Measurements from ENCODE around the gene MED26. TPM values are rescaled to one million over a fixed set of nuclear protein-coding genes. Genes with fewer than 3 reads are reported as not detected.
A peak's percentile ranks its signal among the peaks of the same experiment; 100 is the strongest.

MED26 gene
- total and polyA plus RNA-seq, 9 of the 15 experiments (the other 6 are each of a cell fraction or from before 2014, with no cell fraction given), result 0.71 to 15.1 (median 6.2) TPM

DNA sequence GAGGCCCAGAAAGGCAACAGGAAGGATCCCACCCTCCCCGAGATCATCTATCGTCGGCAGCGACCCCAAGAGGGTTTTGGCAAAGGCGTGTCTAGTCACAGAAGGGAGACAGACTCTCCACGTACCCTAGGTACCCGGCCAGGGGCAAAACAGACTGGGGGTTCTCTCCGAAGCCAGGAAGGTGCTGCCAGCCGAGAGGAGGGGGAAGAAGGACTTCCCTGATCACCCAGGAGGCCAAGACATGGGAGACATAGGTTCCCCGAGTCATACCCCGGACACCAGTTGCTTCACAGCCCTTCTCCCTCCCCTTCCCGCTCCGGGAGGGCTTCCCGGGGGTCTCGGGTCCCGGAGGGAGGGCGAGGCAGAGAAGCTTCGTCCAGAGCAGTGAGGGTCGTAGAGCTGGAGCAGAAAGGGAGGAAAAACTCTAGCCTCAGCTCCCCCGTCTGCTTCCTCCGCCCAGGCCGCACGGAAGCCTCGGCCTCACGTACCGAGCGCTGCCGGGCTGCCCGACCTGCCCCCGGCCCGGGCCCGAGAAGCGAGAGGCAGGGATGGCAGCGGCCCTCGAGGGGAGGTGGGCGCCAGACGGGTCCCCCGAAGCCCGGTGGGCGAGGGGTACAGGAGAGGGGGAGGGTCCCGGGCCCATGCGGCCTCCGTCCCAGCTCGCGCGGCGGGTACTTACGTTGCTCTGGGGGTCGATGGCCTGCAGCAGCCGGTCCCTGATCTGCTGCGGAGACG, 644 bp downstream of the MED26 start:
- BruUV-seq (replicated peaks), result no TSS peak
- Histone ChIP-seq H3K4me1 (replicated peaks in 1 of 2; ENCODE audit: control insufficient read depth in 2 of 2, insufficient read depth in 2 of 2, low read length in 2 of 2) (peaks cover 13 to 28% of the 10 kb centered on the region in 2 experiments; a peak in 4 of 5 replicates), H2AFZ (ENCODE audit: low read depth, low read length) (no peak overlapping the region), H3K27ac (ENCODE audit: extremely low read depth, low read depth, low read length) (peak overlapping the region; percentile 78), H3K9me1 (ENCODE audit: control insufficient read depth, insufficient read depth, low read length) (no peaks in the 10 kb centered on the region), H3K9ac (ENCODE audit: insufficient read depth in 1 of 2, low read depth in 2 of 2, low read length in 2 of 2) (peak overlapping the region; percentile 93 to 98), H3K27me3 (ENCODE audit: control insufficient read depth in 2 of 2, insufficient read depth in 2 of 2, low read length in 2 of 2) (no peaks in the 10 kb centered on the region), H3K36me3 (ENCODE audit: control insufficient read depth, insufficient read depth, low read length) (peaks cover 61% of the 10 kb centered on the region), H3K4me3 (peak overlapping the region; percentile 99), H3K4me2 (ENCODE audit: insufficient read depth, low read length) (peak overlapping the region; percentile 82), H3K79me2 (ENCODE audit: control insufficient read depth, insufficient read depth, low read length) (peaks cover 68% of the 10 kb centered on the region), H4K20me1 (replicated peaks; ENCODE audit: control insufficient read depth, insufficient read depth, low read length) (peaks cover 45% of the 10 kb centered on the region), H3K9me3 (replicated peaks; ENCODE audit: control insufficient read depth, insufficient read depth, low read depth, low read length) (no peaks in the 10 kb centered on the region)
- DNase-seq (ENCODE audit: extremely low read depth in 1 of 4, low spot score in 3 of 4) (peak in 1 of 4 experiments; percentile 25), ATAC-seq (no peak), FAIRE-seq (no peak)
- ChIA-PET POLR2A (interaction anchor here (0.5 to 5.0 kb wide), 11 partner anchors 9 to 652 kb away, joined by 3 to 52 read pairs (median 3); no protein-coding TSS in a partner anchor), CTCF (ENCODE audit: low intra/inter-chr PET ratio) (no interaction called here)
- in situ Hi-C loops (cut with MboI), result no loop called here
- under 1% methylated on average over 38 of the region's 52 CpGs for WGBS (ENCODE audit: insufficient coverage, low coverage, missing lambda C conversion rate)
- intact Hi-C loops (cut with micrococcal nuclease), result loop anchor here (10.0 kb wide), 1 partner anchor 83 kb away; the partner anchor contains the start of gene CHERP
- TF ChIP-seq, protein P1, sequence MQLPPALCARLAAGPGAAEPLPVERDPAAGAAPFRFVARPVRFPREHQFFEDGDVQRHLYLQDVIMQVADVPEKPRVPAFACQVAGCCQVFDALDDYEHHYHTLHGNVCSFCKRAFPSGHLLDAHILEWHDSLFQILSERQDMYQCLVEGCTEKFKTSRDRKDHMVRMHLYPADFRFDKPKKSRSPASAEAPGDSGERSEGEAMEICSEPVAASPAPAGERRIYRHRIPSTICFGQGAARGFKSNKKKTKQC (CRISPR knock-in tag; IDR thresholded peaks at IDR 0.05), result peak; percentile 94
- TF ChIP-seq AFF4 (CRISPR knock-in tag; IDR thresholded peaks at IDR 0.05), result peak; percentile 85; the same call in 1 of the 2 replicates
- peak; percentile 11 for TF ChIP-seq TAF1 (IDR thresholded peaks at IDR 0.05; ENCODE audit: control insufficient read depth, extremely low read depth, insufficient read depth, low read length, severe bottlenecking)
- TF ChIP-seq PHF20 (IDR thresholded peaks at IDR 0.05; ENCODE audit: partially characterized antibody), result peak; percentile 31
- peak; percentile 59; the same call in 1 of the 2 replicates for TF ChIP-seq GABPB1 (CRISPR knock-in tag; IDR thresholded peaks at IDR 0.05)
- TF ChIP-seq, protein P2, sequence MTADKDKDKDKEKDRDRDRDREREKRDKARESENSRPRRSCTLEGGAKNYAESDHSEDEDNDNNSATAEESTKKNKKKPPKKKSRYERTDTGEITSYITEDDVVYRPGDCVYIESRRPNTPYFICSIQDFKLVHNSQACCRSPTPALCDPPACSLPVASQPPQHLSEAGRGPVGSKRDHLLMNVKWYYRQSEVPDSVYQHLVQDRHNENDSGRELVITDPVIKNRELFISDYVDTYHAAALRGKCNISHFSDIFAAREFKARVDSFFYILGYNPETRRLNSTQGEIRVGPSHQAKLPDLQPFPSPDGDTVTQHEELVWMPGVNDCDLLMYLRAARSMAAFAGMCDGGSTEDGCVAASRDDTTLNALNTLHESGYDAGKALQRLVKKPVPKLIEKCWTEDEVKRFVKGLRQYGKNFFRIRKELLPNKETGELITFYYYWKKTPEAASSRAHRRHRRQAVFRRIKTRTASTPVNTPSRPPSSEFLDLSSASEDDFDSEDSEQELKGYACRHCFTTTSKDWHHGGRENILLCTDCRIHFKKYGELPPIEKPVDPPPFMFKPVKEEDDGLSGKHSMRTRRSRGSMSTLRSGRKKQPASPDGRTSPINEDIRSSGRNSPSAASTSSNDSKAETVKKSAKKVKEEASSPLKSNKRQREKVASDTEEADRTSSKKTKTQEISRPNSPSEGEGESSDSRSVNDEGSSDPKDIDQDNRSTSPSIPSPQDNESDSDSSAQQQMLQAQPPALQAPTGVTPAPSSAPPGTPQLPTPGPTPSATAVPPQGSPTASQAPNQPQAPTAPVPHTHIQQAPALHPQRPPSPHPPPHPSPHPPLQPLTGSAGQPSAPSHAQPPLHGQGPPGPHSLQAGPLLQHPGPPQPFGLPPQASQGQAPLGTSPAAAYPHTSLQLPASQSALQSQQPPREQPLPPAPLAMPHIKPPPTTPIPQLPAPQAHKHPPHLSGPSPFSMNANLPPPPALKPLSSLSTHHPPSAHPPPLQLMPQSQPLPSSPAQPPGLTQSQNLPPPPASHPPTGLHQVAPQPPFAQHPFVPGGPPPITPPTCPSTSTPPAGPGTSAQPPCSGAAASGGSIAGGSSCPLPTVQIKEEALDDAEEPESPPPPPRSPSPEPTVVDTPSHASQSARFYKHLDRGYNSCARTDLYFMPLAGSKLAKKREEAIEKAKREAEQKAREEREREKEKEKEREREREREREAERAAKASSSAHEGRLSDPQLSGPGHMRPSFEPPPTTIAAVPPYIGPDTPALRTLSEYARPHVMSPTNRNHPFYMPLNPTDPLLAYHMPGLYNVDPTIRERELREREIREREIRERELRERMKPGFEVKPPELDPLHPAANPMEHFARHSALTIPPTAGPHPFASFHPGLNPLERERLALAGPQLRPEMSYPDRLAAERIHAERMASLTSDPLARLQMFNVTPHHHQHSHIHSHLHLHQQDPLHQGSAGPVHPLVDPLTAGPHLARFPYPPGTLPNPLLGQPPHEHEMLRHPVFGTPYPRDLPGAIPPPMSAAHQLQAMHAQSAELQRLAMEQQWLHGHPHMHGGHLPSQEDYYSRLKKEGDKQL (CRISPR knock-in tag; IDR thresholded peaks at IDR 0.05; ENCODE audit: borderline replicate concordance), result peak; percentile 41; the same call in 1 of the 2 replicates
- TF ChIP-seq FIP1L1 (IDR thresholded peaks at IDR 0.05; ENCODE audit: low read depth, low read length, poor library complexity, severe bottlenecking), result peak; percentile 80
- peak; percentile 100 for TF ChIP-seq CHD1 (IDR thresholded peaks at IDR 0.05; ENCODE audit: low read length)
- no peak for TF ChIP-seq TSC22D4 (tag; IDR thresholded peaks at IDR 0.05)
- peak; percentile 88 for TF ChIP-seq PRMT5 (CRISPR knock-in tag; IDR thresholded peaks at IDR 0.05)
- no peak for TF ChIP-seq ELF2 (CRISPR knock-in tag; IDR thresholded peaks at IDR 0.05)

Data from K562 (cell line).